Gastroesophageal sphincter (tissue), 3 donors: ENCODE results near the gene HSD17B13.

Experiments
- CTCF ChIP-seq, 4 experiments: fragments of 200-600 bp in 2 of 4; fragments of 450-650 bp in 2 of 4; sonication (generic) in 1 of 4; IDR thresholded peaks; one replicate each; pipeline ENCODE4 v1.5.1; 2017 to 2019; ENCODE audit warnings: antibody characterized with exemption in 4 of 4, mild to moderate bottlenecking in 2 of 4, moderate library complexity in 2 of 4
- EP300 ChIP-seq: sonication (generic); formaldehyde crosslinking; IDR thresholded peaks from one replicate; pipeline ENCODE4 v1.6.1; 2017; ENCODE audit warnings: antibody characterized with exemption, mild to moderate bottlenecking
- POLR2A ChIP-seq, 2 donors: fragments of 450-650 bp; IDR thresholded peaks; one replicate each; pipeline ENCODE4 v1.6.1; 2017; ENCODE audit warnings: antibody characterized with exemption in 2 of 2, mild to moderate bottlenecking in 2 of 2, moderate library complexity in 1 of 2
- POLR2AphosphoS5 ChIP-seq: sonication (generic); formaldehyde crosslinking; IDR thresholded peaks from one replicate; pipeline ENCODE4 v1.6.1; 2017; ENCODE audit warnings: antibody characterized with exemption

- TF ChIP-seq CTCF (IDR thresholded peaks at IDR 0.05) (no peak), POLR2A (IDR thresholded peaks at IDR 0.05) (no peak), POLR2AphosphoS5 (no peak), EP300 (no peak)
Observed at GRCh38 chr4:87306056-87306455, 16.6 kb downstream of the HSD17B13 start.
